Neutrophil (primary cell): ENCODE data around the gene PITRM1.

Source experiments
- H3K27ac ChIP-seq: fragments of 200-600 bp; sonication (generic); 2 replicates; pipeline ENCODE4 v1.5.1; 2016; ENCODE audit warnings: mild to moderate bottlenecking, moderate library complexity
- H3K27me3 ChIP-seq: fragments of 200-600 bp; sonication (generic); 2 replicates; pipeline ENCODE4 v1.6.0; 2016; ENCODE audit warnings: mild to moderate bottlenecking
- H3K36me3 ChIP-seq: fragments of 200-600 bp; sonication (generic); 2 replicates; pipeline ENCODE4 v1.5.1; 2017
- H3K4me1 ChIP-seq, 2 experiments: fragments of 200-600 bp in 1 of 2; sonication (generic) in 1 of 2; 1 replicate in 1 of 2; 2 replicates in 1 of 2; pipeline versions ENCODE4 v1.5.1 to v1.6.1; 2013 to 2016; ENCODE audit warnings: low read depth in 1 of 2, low read length in 1 of 2, mild to moderate bottlenecking in 1 of 2, moderate library complexity in 1 of 2; ENCODE audit not compliant: control insufficient read depth in 1 of 2, insufficient read depth in 1 of 2
- H3K4me3 ChIP-seq, 2 experiments: fragments of 200-600 bp in 1 of 2; sonication (generic) in 1 of 2; 1 replicate in 1 of 2; 2 replicates in 1 of 2; pipeline ENCODE4 v1.5.1; 2013 to 2016; ENCODE audit warnings: low read depth in 1 of 2, low read length in 1 of 2, mild to moderate bottlenecking in 1 of 2, moderate library complexity in 1 of 2
- H3K9me3 ChIP-seq: fragments of 200-600 bp; sonication (generic); 2 replicates; pipeline ENCODE4 v1.5.1; 2016
- CTCF ChIP-seq: fragments of 200-600 bp; sonication (generic); IDR thresholded peaks from 2 replicates; pipeline ENCODE4 v1.5.1; 2016; ENCODE audit warnings: antibody characterized with exemption

Gene PITRM1

GRCh38 chr10:3129581-3130340 is 42.8 kb downstream of the PITRM1 start:
- Histone ChIP-seq H3K4me1 (peaks cover 9% of the 10 kb centered on the region in 2 experiments), H3K27ac (no peak overlapping the region), H3K36me3 (peaks cover 19% of the 10 kb centered on the region), H3K4me3 (no peak overlapping the region), H3K9me3 (no peaks in the 10 kb centered on the region), H3K27me3 (no peaks in the 10 kb centered on the region)
- no peak for TF ChIP-seq CTCF

GRCh38 chr10:3128379-3129130 is 44.0 kb downstream of the PITRM1 start:
- H3K36me3 ChIP-seq = peaks cover 7% of the 10 kb centered on the region
- no peak overlapping the region for H3K27ac ChIP-seq
- H3K9me3 ChIP-seq = no peaks in the 10 kb centered on the region
- peaks cover 9% of the 10 kb centered on the region in 2 experiments for H3K4me1 ChIP-seq
- TF ChIP-seq CTCF = no peak
- H3K4me3 ChIP-seq = no peak overlapping the region
- no peaks in the 10 kb centered on the region for H3K27me3 ChIP-seq

- H3K27ac ChIP-seq = no peak overlapping the region
These were observed 44.7 kb downstream of the PITRM1 start for GRCh38 chr10:3127921-3128320.

DNA sequence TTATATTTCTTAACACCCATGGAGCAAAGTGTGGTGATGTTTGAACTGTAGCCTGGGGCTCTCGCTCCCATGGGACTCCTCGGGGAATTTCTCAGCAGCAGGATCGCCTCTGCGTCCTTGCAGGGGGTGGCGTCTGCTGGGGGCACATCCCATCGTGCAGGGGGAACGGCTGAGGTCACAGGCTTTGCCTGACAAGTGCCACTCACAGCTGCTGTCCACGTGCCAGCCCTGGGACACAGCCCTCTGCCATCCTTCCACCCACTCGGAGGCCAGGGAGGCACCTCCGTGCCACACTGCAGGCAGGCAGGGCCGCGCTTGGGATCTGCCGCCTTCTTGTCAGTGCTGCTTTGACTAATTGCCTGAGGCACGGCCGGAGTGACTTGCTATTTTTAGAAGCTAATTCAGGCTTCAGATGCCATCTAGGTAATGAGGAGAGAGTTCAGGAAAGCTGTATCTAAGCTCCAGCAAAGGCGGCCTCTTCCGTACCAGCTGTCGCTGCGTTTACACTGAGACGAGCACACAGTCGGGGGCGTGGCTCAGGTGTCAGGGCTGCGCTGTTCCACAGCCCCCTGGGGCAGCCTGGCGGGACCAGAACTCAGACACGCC is 45.7 kb downstream of the PITRM1 start:
- no peaks in the 10 kb centered on the region for H3K36me3 ChIP-seq
- H3K27me3 ChIP-seq = no peaks in the 10 kb centered on the region

More at GRCh38 chr10:3127921-3128320, 44.7 kb downstream of the PITRM1 start:
- Histone ChIP-seq H3K36me3 (peaks cover 3% of the 10 kb centered on the region), H3K4me3 (no peak overlapping the region), H3K9me3 (no peaks in the 10 kb centered on the region), H3K4me1 (peaks cover 9% of the 10 kb centered on the region in 2 experiments), H3K27me3 (no peaks in the 10 kb centered on the region)
- TF ChIP-seq CTCF = no peak

More for the DNA sequence above, 45.7 kb downstream of the PITRM1 start:
- Histone ChIP-seq H3K9me3 (no peaks in the 10 kb centered on the region), H3K27ac (no peak overlapping the region), H3K4me1 (peaks cover 8 to 9% of the 10 kb centered on the region in 2 experiments), H3K4me3 (no peak overlapping the region)
- no peak for TF ChIP-seq CTCF
